ENCODE results near the gene MARK2. TPM values are rescaled to one million over a fixed set of nuclear protein-coding genes. Genes with fewer than 3 reads are reported as not detected.

Gene MARK2
- total and polyA plus RNA-seq, 2 experiments from 2014 or later, result 8.9 to 15.8 TPM

DNA sequence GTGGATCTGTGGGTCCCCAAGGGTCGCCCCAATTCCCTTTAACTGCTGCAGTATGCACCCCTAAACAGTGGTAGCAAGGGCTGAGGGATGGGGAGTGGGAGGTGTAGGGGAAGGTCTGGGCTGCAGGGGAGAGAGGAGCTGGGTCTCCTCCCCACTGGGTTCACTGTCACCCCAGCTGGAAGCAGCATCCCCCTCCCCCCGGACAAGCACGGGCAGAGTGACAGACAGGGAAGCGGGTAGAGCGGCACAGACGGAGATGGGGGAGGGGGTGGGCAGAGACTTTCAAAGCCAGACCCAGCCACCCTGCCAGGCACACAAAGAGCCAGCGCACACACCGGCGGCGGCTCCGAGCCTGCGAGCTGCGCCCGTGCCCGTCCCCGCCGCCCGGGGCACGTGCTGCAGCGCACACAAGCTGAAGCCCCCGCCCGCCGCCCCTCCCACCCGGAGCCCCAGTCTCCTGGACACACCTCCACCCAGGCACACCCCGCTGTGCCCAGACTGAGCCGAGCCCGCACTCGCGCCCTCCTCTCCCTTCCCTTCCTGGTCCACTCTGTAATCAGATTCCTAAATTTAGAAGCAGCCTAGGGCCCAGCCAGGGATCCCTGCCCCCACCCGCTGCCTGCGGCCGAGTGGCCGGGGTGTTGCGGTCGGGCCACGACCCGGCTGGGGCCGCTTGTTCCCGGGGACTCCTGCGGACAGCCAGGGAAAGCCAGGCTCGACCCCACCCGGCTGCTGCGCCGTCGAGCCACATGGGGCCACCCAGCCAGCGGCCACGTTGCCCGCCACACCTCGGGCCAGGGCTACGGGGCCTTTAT, 79.0 kb downstream of the MARK2 start:
- in situ Hi-C loops (cut with MboI), result no loop called here
- Histone ChIP-seq H3K4me1 (ENCODE audit: insufficient read depth) (peaks cover 13% of the 10 kb centered on the region; the same call in 1 of the 2 replicates), H3K9me2 (ENCODE audit: insufficient read depth) (no peaks in the 10 kb centered on the region), H3K9ac (peak overlapping the region; percentile 64), H3K4me2 (ENCODE audit: unreplicated experiment) (peak overlapping the region; percentile 67), H3K36me3 (ENCODE audit: low read depth) (no peaks in the 10 kb centered on the region), H3K27me3 (replicated peaks; ENCODE audit: insufficient read depth) (no peaks in the 10 kb centered on the region), H2AFZ (peak overlapping the region; percentile 70), H4K20me1 (ENCODE audit: insufficient read depth) (no peaks in the 10 kb centered on the region), H3K79me2 (ENCODE audit: insufficient read depth) (no peaks in the 10 kb centered on the region), H3K4me3 (peak overlapping the region; percentile 64), H3K9me3 (ENCODE audit: low read depth) (no peaks in the 10 kb centered on the region), H3F3A (ENCODE audit: insufficient read depth) (0 out of 2 replicates have a peak, but pooled peaks cover 17% of the 10 kb centered on the region), H3K27ac (peak overlapping the region; percentile 33)
- WGBS, 2 experiments (ENCODE audit: low coverage in 1 of 2, low lambda C conversion rate in 2 of 2, missing lambda C conversion rate in 2 of 2), result 5 to 8% methylated on average over 26 to 49 of the region's 50 CpGs
- DNase-seq, result peak; percentile 55
- TF ChIP-seq EZH2 (IDR thresholded peaks at IDR 0.05; ENCODE audit: insufficient read depth, poor library complexity, severe bottlenecking), result no peak
- no peak for TF ChIP-seq EZH2phosphoT487 (IDR thresholded peaks at IDR 0.05; ENCODE audit: insufficient read depth, low read depth)

- H3K79me2 ChIP-seq (ENCODE audit: insufficient read depth), result no peaks in the 10 kb centered on the region
- peak overlapping the region; percentile 70 for H2AFZ ChIP-seq
- 0 out of 2 replicates have a peak, but pooled peaks cover 17% of the 10 kb centered on the region for H3F3A ChIP-seq (ENCODE audit: insufficient read depth)
- H3K4me2 ChIP-seq (ENCODE audit: unreplicated experiment), result peak overlapping the region; percentile 55
- peak; percentile 45 for DNase-seq
- WGBS, 2 experiments (ENCODE audit: low coverage in 1 of 2, low lambda C conversion rate in 2 of 2, missing lambda C conversion rate in 2 of 2), result 35 to 36% methylated on average over 5 to 9 of the region's 9 CpGs
- no peak for TF ChIP-seq EZH2phosphoT487 (IDR thresholded peaks at IDR 0.05; ENCODE audit: insufficient read depth, low read depth)
- TF ChIP-seq EZH2 (IDR thresholded peaks at IDR 0.05; ENCODE audit: insufficient read depth, poor library complexity, severe bottlenecking), result no peak
- H3K36me3 ChIP-seq (ENCODE audit: low read depth), result no peaks in the 10 kb centered on the region
- H3K9me3 ChIP-seq (ENCODE audit: low read depth), result no peaks in the 10 kb centered on the region
- H3K27ac ChIP-seq, result peak overlapping the region; percentile 33
- peak overlapping the region; percentile 64 for H3K9ac ChIP-seq
- no peaks in the 10 kb centered on the region for H3K27me3 ChIP-seq (replicated peaks; ENCODE audit: insufficient read depth)
- in situ Hi-C loops (cut with MboI), result no loop called here
- H3K4me1 ChIP-seq (ENCODE audit: insufficient read depth), result peaks cover 13% of the 10 kb centered on the region; the same call in 1 of the 2 replicates
- H3K4me3 ChIP-seq, result peak overlapping the region; percentile 42
- H3K9me2 ChIP-seq (ENCODE audit: insufficient read depth), result no peaks in the 10 kb centered on the region
- H4K20me1 ChIP-seq (ENCODE audit: insufficient read depth), result no peaks in the 10 kb centered on the region
Measured at GRCh38 chr11:63918507-63919191, 79.7 kb downstream of the MARK2 start.

DNA sequence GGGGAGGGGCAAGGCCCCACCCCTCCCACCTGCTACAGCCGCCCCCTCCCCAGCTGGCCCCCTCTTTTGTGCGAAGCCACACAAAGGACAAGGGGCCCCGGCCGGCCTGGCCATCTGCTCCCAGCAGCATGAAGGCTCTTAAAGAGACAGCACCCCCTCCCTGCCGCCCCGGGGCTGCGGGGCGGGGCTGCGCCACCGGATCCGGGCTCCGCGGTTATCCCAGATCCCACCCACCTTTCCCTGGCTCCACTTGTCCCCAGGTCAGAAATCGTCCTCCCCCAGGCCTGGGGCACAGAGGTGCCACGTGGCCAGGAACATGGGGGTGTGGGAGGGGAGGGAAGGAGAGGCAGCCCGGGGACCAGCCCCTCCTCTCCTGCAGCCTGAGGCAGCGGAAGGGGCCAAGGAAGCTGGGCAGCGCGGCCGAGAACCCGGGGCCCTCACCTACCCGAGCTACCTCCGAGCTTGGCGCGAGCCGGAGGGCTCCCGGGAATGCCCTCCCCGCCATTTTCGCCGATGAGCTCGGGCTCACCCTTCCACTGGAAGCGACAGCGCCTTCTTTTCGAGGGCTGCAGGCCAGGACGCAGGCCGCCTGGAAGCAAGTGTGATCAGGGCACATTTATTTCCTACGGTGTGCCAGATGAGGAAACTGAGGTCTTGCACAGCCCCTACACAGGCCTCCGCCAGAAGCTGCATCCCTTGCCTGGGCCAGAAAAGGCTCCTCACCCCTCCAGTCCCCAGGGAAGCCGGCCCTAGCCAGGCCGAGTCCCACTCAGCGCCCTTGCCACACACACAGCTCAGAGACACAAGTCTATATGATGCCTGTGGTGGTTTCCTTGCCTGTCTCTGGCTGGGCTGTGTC, 80.6 kb downstream of the MARK2 start:
- H4K20me1 ChIP-seq (ENCODE audit: insufficient read depth), result no peaks in the 10 kb centered on the region
- WGBS, 2 experiments (ENCODE audit: low coverage in 1 of 2, low lambda C conversion rate in 2 of 2, missing lambda C conversion rate in 2 of 2), result 9 to 14% methylated on average over 37 to 38 of the region's 41 CpGs
- peak overlapping the region; percentile 33 for H3K27ac ChIP-seq
- no peaks in the 10 kb centered on the region for H3K36me3 ChIP-seq (ENCODE audit: low read depth)
- no peaks in the 10 kb centered on the region for H3K9me2 ChIP-seq (ENCODE audit: insufficient read depth)
- no peaks in the 10 kb centered on the region for H3K9me3 ChIP-seq (ENCODE audit: low read depth)
- peak overlapping the region; percentile 55 for H3K4me2 ChIP-seq (ENCODE audit: unreplicated experiment)
- peak overlapping the region; percentile 42 for H3K4me3 ChIP-seq
- peak; percentile 53 for DNase-seq
- no peak for TF ChIP-seq EZH2phosphoT487 (IDR thresholded peaks at IDR 0.05; ENCODE audit: insufficient read depth, low read depth)
- no peak for TF ChIP-seq EZH2 (IDR thresholded peaks at IDR 0.05; ENCODE audit: insufficient read depth, poor library complexity, severe bottlenecking)
- no peaks in the 10 kb centered on the region for H3K79me2 ChIP-seq (ENCODE audit: insufficient read depth)
- H3K9ac ChIP-seq, result peak overlapping the region; percentile 64
- peaks cover 13% of the 10 kb centered on the region; the same call in 1 of the 2 replicates for H3K4me1 ChIP-seq (ENCODE audit: insufficient read depth)
- H2AFZ ChIP-seq, result peak overlapping the region; percentile 70
- H3F3A ChIP-seq (ENCODE audit: insufficient read depth), result 0 out of 2 replicates have a peak, but pooled peaks cover 17% of the 10 kb centered on the region
- in situ Hi-C loops (cut with MboI), result no loop called here
- H3K27me3 ChIP-seq (replicated peaks; ENCODE audit: insufficient read depth), result no peaks in the 10 kb centered on the region
